Esophagus squamous epithelium (tissue), 4 donors: ENCODE data around the gene SMAD4.

ENCODE experiments used
- CTCF ChIP-seq, 6 experiments: fragments of 450-650 bp in 4 of 6; fragments of 200-600 bp in 2 of 6; sonication (generic) in 2 of 6; IDR thresholded peaks; one replicate each; pipeline ENCODE4 v1.5.1; 2016 to 2019; ENCODE audit warnings: antibody characterized with exemption in 6 of 6, mild to moderate bottlenecking in 4 of 6, moderate library complexity in 4 of 6
- POLR2A ChIP-seq, 4 donors: fragments of 450-650 bp; IDR thresholded peaks; one replicate each; pipeline ENCODE4 v1.6.1; 2017; ENCODE audit warnings: antibody characterized with exemption in 4 of 4, mild to moderate bottlenecking in 4 of 4, moderate library complexity in 3 of 4

- TF ChIP-seq CTCF (IDR thresholded peaks at IDR 0.05) (no peak), POLR2A (IDR thresholded peaks at IDR 0.05) (no peak)
Observed at GRCh38 chr18:51068105-51068504, 38.1 kb downstream of the SMAD4 start.
